Esophagus squamous epithelium (tissue), 5 donors: ENCODE results near the gene FUCA2. TPM values are rescaled to one million over a fixed set of nuclear protein-coding genes. Genes with fewer than 3 reads are reported as not detected.
"Not testable (repeated sequence)": the region's sequence is repeated elsewhere in the genome, so short reads cannot be mapped to it uniquely, and the experiment has no call there.

Experiments used
- DNase-seq: peaks from one replicate; lab custom pipeline; 2025; lab: John Stamatoyannopoulos, UW
- H3K27ac ChIP-seq, 4 donors: fragments of 200-600 bp; sonication (generic); one replicate each; pipeline ENCODE4 v1.5.1; 2016 to 2019; ENCODE audit warnings: mild to moderate bottlenecking in 1 of 4
- H3K27me3 ChIP-seq, 4 donors: fragments of 200-600 bp; sonication (generic); 1 replicate in 3 of 4; 2 replicates in 1 of 4; pipeline versions ENCODE4 v1.5.1 to v1.6.0; 2017 to 2021; ENCODE audit warnings: antibody characterized with exemption in 1 of 4
- H3K36me3 ChIP-seq, 3 donors: fragments of 200-600 bp; sonication (generic); one replicate each; pipeline ENCODE4 v1.5.1; 2016 to 2019
- H3K4me1 ChIP-seq, 3 donors: fragments of 200-600 bp; sonication (generic); one replicate each; pipeline ENCODE4 v1.5.1; 2017 to 2019
- H3K4me3 ChIP-seq, 4 donors: fragments of 200-600 bp; sonication (generic); 1 replicate in 3 of 4; 2 replicates in 1 of 4; pipeline ENCODE4 v1.5.1; 2016 to 2019; ENCODE audit warnings: mild to moderate bottlenecking in 2 of 4, moderate library complexity in 1 of 4
- H3K9me3 ChIP-seq, 3 donors: fragments of 200-600 bp; sonication (generic); one replicate each; pipeline ENCODE4 v1.5.1; 2016 to 2019
- CTCF ChIP-seq, 6 experiments: fragments of 450-650 bp in 4 of 6; fragments of 200-600 bp in 2 of 6; sonication (generic) in 2 of 6; IDR thresholded peaks; one replicate each; pipeline ENCODE4 v1.5.1; 2016 to 2019; ENCODE audit warnings: antibody characterized with exemption in 6 of 6, mild to moderate bottlenecking in 4 of 6, moderate library complexity in 4 of 6
- POLR2A ChIP-seq, 4 donors: fragments of 450-650 bp; IDR thresholded peaks; one replicate each; pipeline ENCODE4 v1.6.1; 2017; ENCODE audit warnings: antibody characterized with exemption in 4 of 4, mild to moderate bottlenecking in 4 of 4, moderate library complexity in 3 of 4
- WGBS, 2 donors: methylation state at CpG; one replicate each; pipeline ENCODE4 v1.1.5; 2018; 5-methylcytosine and 5-hydroxymethylcytosine counted together
- intact Hi-C: fragments of 100-400 bp; cut with DNase I; formaldehyde crosslinking; loops from one replicate; pipeline ENCODE4 v1.15.0; 2022
- total RNA-seq, 4 donors: library from RNA; depleted of rRNA; stranded (reverse); fragments of >200 nt; gene quantifications; one replicate each; pipeline ENCODE4 v1.1.0, GENCODE V29; 2016
- donor health status: DM: yes; HTN: yes; CAD: no.

Gene FUCA2
- total RNA-seq, 4 donors from 2014 or later = 10.5 to 21.6 (median 18.4) TPM

GRCh38 chr6:143517447-143517773 lies 5.9 kb upstream of the FUCA2 start:
- H3K36me3 ChIP-seq = no peaks in the 10 kb centered on the region
- WGBS, 2 donors = 65 to 75% methylated on average over 3 of the region's 3 CpGs
- no peaks in the 10 kb centered on the region for H3K9me3 ChIP-seq
- H3K27me3 ChIP-seq = no peaks in the 10 kb centered on the region
- DNase-seq = no peak
- H3K4me1 ChIP-seq = peaks cover 0 to 10% (median 3%) of the 10 kb centered on the region in 3 donors
- no peak overlapping the region for H3K27ac ChIP-seq
- H3K4me3 ChIP-seq = no peak overlapping the region
- intact Hi-C loops = no loop called here
- TF ChIP-seq CTCF (IDR thresholded peaks at IDR 0.05) (no peak), POLR2A (IDR thresholded peaks at IDR 0.05) (no peak)

DNA sequence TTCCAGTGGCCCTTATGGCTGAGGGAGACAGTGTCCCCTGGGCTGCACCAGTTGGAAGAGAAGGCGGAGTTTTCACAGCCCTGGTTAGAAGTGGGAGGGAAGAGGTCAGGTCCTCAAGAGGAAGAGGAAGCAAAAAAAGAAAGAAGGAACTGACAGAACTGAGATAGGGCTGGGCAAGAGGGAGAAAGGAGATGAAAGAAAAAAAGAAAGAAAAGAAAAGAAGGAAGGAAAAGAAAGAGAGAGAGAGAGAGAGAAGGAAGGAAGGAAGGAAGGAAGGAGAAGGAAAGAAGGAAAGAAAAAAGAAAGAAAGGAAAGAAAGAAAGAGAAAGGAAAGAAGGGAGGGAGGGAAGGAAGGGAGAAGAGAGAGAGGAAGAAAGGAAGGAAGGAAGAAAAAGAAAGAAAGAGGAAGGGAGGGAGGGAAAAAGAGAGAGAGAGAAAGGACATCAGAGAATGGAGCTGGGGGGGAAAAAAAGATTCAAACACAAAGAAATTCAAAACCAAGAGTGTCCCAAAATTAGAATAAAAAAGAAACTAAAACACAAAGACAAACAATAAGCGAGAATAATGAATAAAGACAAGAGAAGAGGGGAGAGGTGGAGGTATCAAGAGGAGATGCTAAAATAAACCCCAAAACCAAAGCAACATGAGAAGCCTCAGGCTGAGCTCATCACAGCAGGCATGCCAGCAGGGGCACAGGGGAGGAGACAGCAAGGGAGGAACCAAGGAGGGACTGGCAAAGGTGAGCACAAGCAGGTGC lies 5.3 kb upstream of the FUCA2 start:
- TF ChIP-seq CTCF (IDR thresholded peaks at IDR 0.05) = no peak
- no peak for TF ChIP-seq POLR2A (IDR thresholded peaks at IDR 0.05)
- 64 to 79% methylated on average over 2 of the region's 2 CpGs for WGBS, 2 donors

GRCh38 chr6:143515766-143516355 lies 4.3 kb upstream of the FUCA2 start:
- intact Hi-C loops = no loop called here
- Histone ChIP-seq H3K4me1 (peaks cover 1 to 24% (median 9%) of the 10 kb centered on the region in 3 donors), H3K27me3 (no peaks in the 10 kb centered on the region), H3K36me3 (no peaks in the 10 kb centered on the region), H3K27ac (peak overlapping the region in 2 of 4 donors; percentile 34 to 70), H3K9me3 (no peaks in the 10 kb centered on the region), H3K4me3 (no peak overlapping the region)
- TF ChIP-seq CTCF (IDR thresholded peaks at IDR 0.05) = no peak
- no peak for TF ChIP-seq POLR2A (IDR thresholded peaks at IDR 0.05)
- WGBS, 2 donors = 73 to 88% methylated on average over 7 of the region's 7 CpGs
- DNase-seq = no peak

More for the DNA sequence above, 5.3 kb upstream of the FUCA2 start:
- Histone ChIP-seq H3K27ac (no peak overlapping the region), H3K4me3 (no peak overlapping the region), H3K27me3 (no peaks in the 10 kb centered on the region), H3K9me3 (no peaks in the 10 kb centered on the region), H3K4me1 (peaks cover 0 to 14% (median 7%) of the 10 kb centered on the region in 3 donors), H3K36me3 (no peaks in the 10 kb centered on the region)
- DNase-seq = no peak
- intact Hi-C loops = no loop called here

DNA sequence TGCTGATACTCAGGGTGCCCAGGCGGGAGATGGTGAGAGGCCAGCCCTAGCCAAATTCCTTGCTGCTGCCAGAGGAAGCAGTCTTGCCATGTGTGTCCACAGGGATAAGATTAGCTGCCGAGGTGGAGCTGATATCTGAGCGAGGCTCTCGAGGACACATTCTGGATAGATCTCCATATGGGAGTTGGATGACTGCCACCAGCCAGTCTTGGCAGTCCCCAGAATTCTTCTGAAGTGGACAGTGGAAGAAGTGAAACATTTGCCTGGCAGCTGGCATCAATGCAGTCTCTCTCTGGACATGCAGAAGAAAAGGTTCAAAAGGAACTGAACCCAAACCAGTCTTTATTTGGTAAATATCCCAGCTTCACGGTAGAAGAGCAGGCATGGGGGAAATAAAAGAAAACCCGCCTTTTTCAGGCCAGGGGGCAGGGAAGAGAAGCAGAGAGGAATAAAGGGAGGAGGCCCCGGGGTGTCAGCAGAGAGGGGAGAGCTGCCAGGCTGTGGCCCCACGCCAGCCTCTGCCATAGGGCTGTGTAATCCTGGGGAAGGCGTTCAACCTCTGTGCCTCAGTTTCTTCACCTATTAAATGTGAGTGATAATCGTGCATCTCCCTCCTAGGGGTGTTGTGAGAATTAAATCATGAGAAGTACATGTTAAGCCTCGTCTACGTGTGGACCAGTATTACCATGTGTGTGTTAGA lies 3.7 kb upstream of the FUCA2 start:
- Histone ChIP-seq H3K4me1 (peaks cover 4 to 31% (median 15%) of the 10 kb centered on the region in 3 donors), H3K4me3 (no peak overlapping the region), H3K9me3 (no peaks in the 10 kb centered on the region), H3K36me3 (no peaks in the 10 kb centered on the region), H3K27ac (peak overlapping the region in 3 of 4 donors; percentile 27 to 70 (median 34)), H3K27me3 (no peaks in the 10 kb centered on the region)
- TF ChIP-seq POLR2A (IDR thresholded peaks at IDR 0.05) = no peak
- TF ChIP-seq CTCF (IDR thresholded peaks at IDR 0.05) = no peak
- DNase-seq = no peak
- 49 to 56% methylated on average over 6 to 11 of the region's 12 CpGs for WGBS, 2 donors
- intact Hi-C loops = no loop called here

DNA sequence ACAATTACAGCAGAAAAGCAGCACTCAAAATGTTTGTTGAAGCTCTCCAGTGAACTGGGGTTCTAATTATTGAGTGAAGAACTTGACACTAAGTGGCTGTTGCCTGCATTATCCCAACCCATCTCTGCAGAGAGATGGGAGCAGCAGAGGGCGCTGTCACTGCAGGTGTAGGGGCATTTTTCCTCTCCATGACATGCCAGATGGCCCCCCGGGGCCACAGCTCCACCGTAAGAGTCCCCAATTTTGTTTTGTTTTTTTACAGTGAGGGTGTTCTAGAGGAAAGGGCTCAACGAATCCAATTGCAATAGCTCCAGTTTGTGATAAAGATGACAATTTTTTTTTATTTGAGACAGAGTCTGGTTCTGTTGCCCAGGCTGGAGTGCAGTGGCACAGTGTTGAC lies 1.9 kb upstream of the FUCA2 start:
- Histone ChIP-seq H3K36me3 (no peaks in the 10 kb centered on the region), H3K9me3 (no peaks in the 10 kb centered on the region), H3K4me1 (peaks cover 4 to 44% (median 16%) of the 10 kb centered on the region in 3 donors), H3K27me3 (no peaks in the 10 kb centered on the region), H3K27ac (no peak overlapping the region), H3K4me3 (no peak overlapping the region)
- intact Hi-C loops = no loop called here
- TF ChIP-seq CTCF (IDR thresholded peaks at IDR 0.05) (peak; percentile 18 to 42 (median 36)), POLR2A (IDR thresholded peaks at IDR 0.05) (no peak)
- 40 to 60% methylated on average over 4 of the region's 4 CpGs for WGBS, 2 donors
- no peak for DNase-seq

DNA sequence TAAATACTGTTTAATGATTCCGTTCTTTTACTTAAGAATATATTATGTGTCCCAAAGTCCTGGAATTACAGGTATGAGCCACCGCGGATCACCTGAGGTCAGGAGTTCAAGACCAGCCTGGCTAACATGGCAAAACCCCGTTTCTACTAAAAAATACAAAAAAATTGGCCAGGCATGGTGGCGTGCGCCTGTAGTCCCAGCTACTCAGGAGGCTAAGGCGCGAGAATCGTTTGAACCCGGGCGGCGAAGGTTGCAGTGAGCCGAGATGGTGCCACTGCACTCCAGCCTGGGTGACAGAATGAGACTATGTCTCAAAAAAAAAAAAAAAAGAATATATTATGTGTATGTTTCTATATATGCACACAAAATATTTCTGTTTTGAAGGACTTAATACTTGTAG lies 1.2 kb downstream of the FUCA2 start:
- DNase-seq, intact Hi-C loops, H3K27me3 ChIP-seq, H3K9me3 ChIP-seq, H3K27ac ChIP-seq: not testable (repeated sequence)
- 92 to 94% methylated on average over 13 of the region's 13 CpGs for WGBS, 2 donors
- H3K36me3 ChIP-seq = peaks cover 0 to 24% (median 0%) of the 10 kb centered on the region in 3 donors
- H3K4me3 ChIP-seq = peak overlapping the region in 2 of 4 donors; percentile 85 to 86
- peaks cover 4 to 49% (median 14%) of the 10 kb centered on the region in 3 donors for H3K4me1 ChIP-seq
